ENCODE results near the gene HOXD4. TPM values are rescaled to one million over a fixed set of nuclear protein-coding genes. Genes with fewer than 3 reads are reported as not detected.

HOXD4 gene
- total and polyA plus RNA-seq, 9 donors = 6.2 to 16.5 (median 11.6) TPM

DNA sequence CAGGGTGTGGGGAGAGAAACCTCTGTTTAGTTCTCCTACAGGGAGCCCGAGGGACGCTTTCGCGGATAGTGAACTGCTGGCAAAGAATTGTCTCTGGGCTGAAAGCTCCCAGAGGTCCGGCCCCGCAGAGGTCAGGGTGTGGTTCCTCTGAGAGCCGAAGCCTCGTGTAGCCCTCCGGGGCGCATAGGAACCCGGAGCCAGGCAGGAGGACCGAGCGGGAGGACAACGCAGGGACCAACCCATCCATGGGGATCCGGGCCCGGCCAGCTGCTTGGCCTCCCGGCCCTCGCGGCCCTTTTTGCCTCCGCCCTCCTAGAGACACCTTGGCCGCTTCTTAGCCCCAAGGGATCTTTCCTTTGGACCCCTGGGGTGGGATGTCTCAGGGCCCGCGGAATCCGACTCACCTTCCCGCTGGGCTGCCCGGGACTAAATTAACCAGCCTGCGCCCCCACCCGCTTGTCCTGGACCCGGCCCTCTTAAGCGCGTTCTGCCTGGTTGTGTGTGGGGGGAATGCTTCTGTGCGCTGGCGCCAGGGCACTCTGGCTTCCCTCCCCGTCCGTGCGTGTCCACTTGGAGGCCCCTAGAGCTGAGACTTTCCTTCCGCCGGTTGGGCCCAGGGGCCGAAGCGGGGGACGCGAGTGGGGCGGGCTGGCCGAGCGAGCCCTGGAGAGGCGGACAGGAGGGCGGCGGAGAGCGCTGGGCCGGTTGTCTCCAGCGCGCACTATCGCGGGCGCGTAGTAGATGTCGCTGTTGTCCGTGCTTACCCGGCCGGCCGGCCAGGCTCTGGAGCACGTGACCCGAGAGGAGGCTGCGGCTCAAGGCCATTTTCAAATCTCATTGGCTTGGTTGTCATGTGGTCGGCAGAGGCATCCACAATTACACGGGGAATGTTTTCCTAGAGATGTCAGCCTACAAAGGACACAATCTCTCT, 35.2 kb upstream of the HOXD4 start, which contains the start of gene HOXD10:
Gene HOXD10, plus strand, starts transcription at position 896 of the 931 bp plus-strand sequence. CDS start 56 bp downstream, outside the sequence.
- intact Hi-C loops (cut with DNase I) = loop anchor here in 1 of 4 donors (5.0 kb wide), 1 partner anchor 1031 kb away; no protein-coding TSS in a partner anchor
- DNase-seq = peak; percentile 50 to 80 (median 65)
- Histone ChIP-seq H3K4me3 (peak within 1 kb of the TSS; percentile 43), H3K27ac (no peak within 1 kb of the TSS), H3K27me3 (peaks cover 6% of the 10 kb centered on the region), H3K9me3 (no peaks in the 10 kb centered on the region), H3K36me3 (no peaks in the 10 kb centered on the region), H3K4me1 (ENCODE audit: insufficient read depth) (no peaks in the 10 kb centered on the region)
- 5 to 19% (median 16%) methylated on average over 57 to 66 of the region's 66 CpGs for WGBS, 3 donors
- no peak for TF ChIP-seq POLR2A (IDR thresholded peaks at IDR 0.05)
- TF ChIP-seq, protein P1, sequence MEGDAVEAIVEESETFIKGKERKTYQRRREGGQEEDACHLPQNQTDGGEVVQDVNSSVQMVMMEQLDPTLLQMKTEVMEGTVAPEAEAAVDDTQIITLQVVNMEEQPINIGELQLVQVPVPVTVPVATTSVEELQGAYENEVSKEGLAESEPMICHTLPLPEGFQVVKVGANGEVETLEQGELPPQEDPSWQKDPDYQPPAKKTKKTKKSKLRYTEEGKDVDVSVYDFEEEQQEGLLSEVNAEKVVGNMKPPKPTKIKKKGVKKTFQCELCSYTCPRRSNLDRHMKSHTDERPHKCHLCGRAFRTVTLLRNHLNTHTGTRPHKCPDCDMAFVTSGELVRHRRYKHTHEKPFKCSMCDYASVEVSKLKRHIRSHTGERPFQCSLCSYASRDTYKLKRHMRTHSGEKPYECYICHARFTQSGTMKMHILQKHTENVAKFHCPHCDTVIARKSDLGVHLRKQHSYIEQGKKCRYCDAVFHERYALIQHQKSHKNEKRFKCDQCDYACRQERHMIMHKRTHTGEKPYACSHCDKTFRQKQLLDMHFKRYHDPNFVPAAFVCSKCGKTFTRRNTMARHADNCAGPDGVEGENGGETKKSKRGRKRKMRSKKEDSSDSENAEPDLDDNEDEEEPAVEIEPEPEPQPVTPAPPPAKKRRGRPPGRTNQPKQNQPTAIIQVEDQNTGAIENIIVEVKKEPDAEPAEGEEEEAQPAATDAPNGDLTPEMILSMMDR (IDR thresholded peaks at IDR 0.05) = peak in 2 of 3 donors; percentile 38 to 39
- TF ChIP-seq EP300 (IDR thresholded peaks at IDR 0.05) = no peak

- Histone ChIP-seq H3K4me3 (peak overlapping the region; percentile 43), H3K9me3 (no peaks in the 10 kb centered on the region), H3K27ac (no peak overlapping the region), H3K36me3 (no peaks in the 10 kb centered on the region), H3K4me1 (ENCODE audit: insufficient read depth) (no peaks in the 10 kb centered on the region), H3K27me3 (peaks cover under 1% of the 10 kb centered on the region)
- TF ChIP-seq, protein P1 (IDR thresholded peaks at IDR 0.05) = no peak
- TF ChIP-seq EP300 (IDR thresholded peaks at IDR 0.05) (no peak), POLR2A (IDR thresholded peaks at IDR 0.05) (no peak)
- intact Hi-C loops (cut with DNase I) = loop anchor here in 1 of 4 donors (5.0 kb wide), 1 partner anchor 1030 kb away; no protein-coding TSS in a partner anchor
- 10 to 36% (median 31%) methylated on average over 40 of the region's 40 CpGs for WGBS, 3 donors
- peak in 1 of 5 donors; percentile 10 for DNase-seq
These were observed 34.1 kb upstream of the HOXD4 start for GRCh38 chr2:176117162-176117822.

GRCh38 chr2:176117823-176118371, 33.5 kb upstream of the HOXD4 start:
- Histone ChIP-seq H3K27me3 (no peaks in the 10 kb centered on the region), H3K9me3 (no peaks in the 10 kb centered on the region), H3K36me3 (no peaks in the 10 kb centered on the region), H3K27ac (no peak overlapping the region), H3K4me1 (ENCODE audit: insufficient read depth) (no peaks in the 10 kb centered on the region), H3K4me3 (peak overlapping the region; percentile 43)
- no peak for DNase-seq
- intact Hi-C loops (cut with DNase I) = loop anchor here in 1 of 4 donors (5.0 kb wide), 1 partner anchor 1029 kb away; no protein-coding TSS in a partner anchor
- 29 to 58% (median 51%) methylated on average over 11 of the region's 11 CpGs for WGBS, 3 donors
- no peak for TF ChIP-seq EP300 (IDR thresholded peaks at IDR 0.05)
- TF ChIP-seq POLR2A (IDR thresholded peaks at IDR 0.05) = no peak
- TF ChIP-seq, protein P1 (IDR thresholded peaks at IDR 0.05) = no peak
